ENCODE measurements around the gene RRAD.
A peak's percentile ranks its signal among the peaks of the same experiment; 100 is the strongest.

DNA sequence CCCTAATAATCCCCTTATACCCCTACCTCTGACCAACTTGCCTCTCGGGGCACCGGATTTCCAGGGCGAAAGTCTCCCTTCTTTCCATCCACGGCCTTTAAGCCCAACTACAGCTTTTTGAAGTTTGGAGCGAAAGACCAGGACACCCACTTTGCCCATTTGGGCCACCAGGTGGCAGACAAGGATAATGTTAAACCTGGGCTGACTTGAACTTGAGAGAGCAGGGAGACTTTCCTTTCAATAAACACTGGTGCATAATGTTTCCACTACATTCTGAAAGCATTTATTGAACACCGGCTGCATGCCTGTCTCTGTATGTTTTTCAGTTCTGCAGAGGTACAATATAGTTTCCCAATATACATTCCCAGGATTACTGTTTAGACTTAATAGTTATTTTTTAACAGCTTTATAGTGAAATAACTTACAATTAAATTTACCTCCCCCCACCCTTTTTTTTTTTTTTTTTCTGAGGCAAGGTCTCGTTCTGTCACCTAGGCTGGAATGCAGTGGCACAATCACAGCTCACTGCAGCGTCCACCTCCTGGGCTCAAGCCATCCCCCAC lies 28.8 kb upstream of the RRAD start:
- TF ChIP-seq, protein P1, sequence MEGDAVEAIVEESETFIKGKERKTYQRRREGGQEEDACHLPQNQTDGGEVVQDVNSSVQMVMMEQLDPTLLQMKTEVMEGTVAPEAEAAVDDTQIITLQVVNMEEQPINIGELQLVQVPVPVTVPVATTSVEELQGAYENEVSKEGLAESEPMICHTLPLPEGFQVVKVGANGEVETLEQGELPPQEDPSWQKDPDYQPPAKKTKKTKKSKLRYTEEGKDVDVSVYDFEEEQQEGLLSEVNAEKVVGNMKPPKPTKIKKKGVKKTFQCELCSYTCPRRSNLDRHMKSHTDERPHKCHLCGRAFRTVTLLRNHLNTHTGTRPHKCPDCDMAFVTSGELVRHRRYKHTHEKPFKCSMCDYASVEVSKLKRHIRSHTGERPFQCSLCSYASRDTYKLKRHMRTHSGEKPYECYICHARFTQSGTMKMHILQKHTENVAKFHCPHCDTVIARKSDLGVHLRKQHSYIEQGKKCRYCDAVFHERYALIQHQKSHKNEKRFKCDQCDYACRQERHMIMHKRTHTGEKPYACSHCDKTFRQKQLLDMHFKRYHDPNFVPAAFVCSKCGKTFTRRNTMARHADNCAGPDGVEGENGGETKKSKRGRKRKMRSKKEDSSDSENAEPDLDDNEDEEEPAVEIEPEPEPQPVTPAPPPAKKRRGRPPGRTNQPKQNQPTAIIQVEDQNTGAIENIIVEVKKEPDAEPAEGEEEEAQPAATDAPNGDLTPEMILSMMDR (IDR thresholded peaks at IDR 0.05) = peak; percentile 81
- TF ChIP-seq SIN3A (IDR thresholded peaks at IDR 0.05; ENCODE audit: borderline replicate concordance, insufficient read depth, low read depth, low read length) (no peak), POLR2AphosphoS5 (IDR thresholded peaks at IDR 0.05; ENCODE audit: low read depth, low read length) (no peak)
- TF ChIP-seq, protein P2, sequence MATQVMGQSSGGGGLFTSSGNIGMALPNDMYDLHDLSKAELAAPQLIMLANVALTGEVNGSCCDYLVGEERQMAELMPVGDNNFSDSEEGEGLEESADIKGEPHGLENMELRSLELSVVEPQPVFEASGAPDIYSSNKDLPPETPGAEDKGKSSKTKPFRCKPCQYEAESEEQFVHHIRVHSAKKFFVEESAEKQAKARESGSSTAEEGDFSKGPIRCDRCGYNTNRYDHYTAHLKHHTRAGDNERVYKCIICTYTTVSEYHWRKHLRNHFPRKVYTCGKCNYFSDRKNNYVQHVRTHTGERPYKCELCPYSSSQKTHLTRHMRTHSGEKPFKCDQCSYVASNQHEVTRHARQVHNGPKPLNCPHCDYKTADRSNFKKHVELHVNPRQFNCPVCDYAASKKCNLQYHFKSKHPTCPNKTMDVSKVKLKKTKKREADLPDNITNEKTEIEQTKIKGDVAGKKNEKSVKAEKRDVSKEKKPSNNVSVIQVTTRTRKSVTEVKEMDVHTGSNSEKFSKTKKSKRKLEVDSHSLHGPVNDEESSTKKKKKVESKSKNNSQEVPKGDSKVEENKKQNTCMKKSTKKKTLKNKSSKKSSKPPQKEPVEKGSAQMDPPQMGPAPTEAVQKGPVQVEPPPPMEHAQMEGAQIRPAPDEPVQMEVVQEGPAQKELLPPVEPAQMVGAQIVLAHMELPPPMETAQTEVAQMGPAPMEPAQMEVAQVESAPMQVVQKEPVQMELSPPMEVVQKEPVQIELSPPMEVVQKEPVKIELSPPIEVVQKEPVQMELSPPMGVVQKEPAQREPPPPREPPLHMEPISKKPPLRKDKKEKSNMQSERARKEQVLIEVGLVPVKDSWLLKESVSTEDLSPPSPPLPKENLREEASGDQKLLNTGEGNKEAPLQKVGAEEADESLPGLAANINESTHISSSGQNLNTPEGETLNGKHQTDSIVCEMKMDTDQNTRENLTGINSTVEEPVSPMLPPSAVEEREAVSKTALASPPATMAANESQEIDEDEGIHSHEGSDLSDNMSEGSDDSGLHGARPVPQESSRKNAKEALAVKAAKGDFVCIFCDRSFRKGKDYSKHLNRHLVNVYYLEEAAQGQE (IDR thresholded peaks at IDR 0.05; ENCODE audit: insufficient read depth in 1 of 2, low read depth in 2 of 2, low read length in 1 of 2) = no peak

All from Panc1 (cell line).